ENCODE results near the gene ZFYVE28. TPM values are rescaled to one million over a fixed set of nuclear protein-coding genes. Genes with fewer than 3 reads are reported as not detected.

The ZFYVE28 gene
- total RNA-seq, 1 experiment from 2014 or later: 1.5 TPM

DNA sequence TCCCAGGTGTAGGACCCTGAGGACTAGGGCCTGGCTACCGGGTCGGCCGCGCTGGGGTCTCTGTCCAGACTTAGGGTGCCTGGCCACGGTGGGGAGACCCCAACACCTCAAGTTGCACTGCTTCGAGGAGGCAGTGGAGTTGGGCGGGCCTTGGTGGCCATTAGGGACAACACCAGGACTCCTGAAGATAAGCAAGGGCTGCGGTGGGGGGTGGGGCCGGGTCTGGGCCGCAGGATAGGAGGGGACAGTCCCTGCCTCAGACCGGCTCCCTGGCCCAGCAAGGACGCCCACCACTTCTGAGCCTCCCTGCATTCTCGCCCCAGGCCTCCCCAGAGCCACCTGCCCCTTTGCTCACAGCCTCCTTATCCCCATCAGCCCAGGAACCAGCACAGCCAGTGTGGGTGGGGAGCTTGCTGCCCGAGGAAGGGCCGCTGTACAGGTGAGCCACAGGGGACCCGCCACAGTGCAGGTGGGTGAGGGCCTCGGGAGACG lies 151.1 kb downstream of the ZFYVE28 start:
- no peak overlapping the region for H3K4me3 ChIP-seq
- DNase-seq: no peak
- no peaks in the 10 kb centered on the region for H3K9me3 ChIP-seq
- no peaks in the 10 kb centered on the region for H3K27me3 ChIP-seq
- H3K36me3 ChIP-seq: no peaks in the 10 kb centered on the region

DNA sequence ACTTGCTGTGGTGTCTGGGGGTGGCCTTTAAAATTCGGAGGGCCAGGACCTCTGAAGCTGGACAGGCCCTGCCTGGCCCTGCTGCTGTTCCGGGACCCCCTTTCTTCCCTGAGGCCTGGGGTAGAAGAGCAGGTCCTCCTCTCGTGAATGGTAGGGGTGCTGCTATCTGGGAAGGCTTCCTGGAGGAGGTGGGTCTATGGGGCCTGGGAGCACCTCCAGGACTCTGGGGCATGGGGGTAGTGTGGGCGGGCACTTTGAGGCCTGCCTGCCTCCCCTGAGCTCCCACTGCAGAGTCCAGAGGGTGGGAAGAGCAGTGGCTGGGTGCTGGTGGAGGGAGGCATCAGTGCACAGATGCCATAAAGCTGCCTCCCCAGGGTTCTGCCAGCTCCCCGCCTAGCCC lies 151.6 kb downstream of the ZFYVE28 start:
- no peak for DNase-seq
- Histone ChIP-seq H3K9me3 (no peaks in the 10 kb centered on the region), H3K36me3 (no peaks in the 10 kb centered on the region), H3K27me3 (no peaks in the 10 kb centered on the region), H3K4me3 (no peak overlapping the region)

DNA sequence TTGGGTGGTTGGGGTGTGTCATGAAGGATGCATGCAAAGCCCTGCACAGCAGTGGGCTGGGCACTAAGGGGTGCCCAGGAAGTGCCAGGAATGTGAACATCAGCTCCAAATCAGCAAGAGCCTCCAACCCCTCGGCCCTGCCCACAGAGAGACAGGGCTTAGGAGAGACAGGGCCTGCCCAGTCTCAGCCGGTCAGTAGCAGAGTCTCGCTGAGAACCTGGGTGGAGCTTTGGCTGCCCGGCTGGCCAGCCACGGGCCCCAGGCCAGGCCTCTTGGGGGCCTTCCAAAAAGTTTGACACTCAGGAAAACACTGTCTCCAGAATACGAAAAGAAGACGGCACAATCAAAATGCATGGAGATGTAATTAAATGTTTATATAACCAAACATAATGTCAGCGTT lies 152.3 kb downstream of the ZFYVE28 start:
- Histone ChIP-seq H3K36me3 (no peaks in the 10 kb centered on the region), H3K27me3 (no peaks in the 10 kb centered on the region), H3K9me3 (no peaks in the 10 kb centered on the region), H3K4me3 (no peak overlapping the region)
- DNase-seq: peak; percentile 87

DNA sequence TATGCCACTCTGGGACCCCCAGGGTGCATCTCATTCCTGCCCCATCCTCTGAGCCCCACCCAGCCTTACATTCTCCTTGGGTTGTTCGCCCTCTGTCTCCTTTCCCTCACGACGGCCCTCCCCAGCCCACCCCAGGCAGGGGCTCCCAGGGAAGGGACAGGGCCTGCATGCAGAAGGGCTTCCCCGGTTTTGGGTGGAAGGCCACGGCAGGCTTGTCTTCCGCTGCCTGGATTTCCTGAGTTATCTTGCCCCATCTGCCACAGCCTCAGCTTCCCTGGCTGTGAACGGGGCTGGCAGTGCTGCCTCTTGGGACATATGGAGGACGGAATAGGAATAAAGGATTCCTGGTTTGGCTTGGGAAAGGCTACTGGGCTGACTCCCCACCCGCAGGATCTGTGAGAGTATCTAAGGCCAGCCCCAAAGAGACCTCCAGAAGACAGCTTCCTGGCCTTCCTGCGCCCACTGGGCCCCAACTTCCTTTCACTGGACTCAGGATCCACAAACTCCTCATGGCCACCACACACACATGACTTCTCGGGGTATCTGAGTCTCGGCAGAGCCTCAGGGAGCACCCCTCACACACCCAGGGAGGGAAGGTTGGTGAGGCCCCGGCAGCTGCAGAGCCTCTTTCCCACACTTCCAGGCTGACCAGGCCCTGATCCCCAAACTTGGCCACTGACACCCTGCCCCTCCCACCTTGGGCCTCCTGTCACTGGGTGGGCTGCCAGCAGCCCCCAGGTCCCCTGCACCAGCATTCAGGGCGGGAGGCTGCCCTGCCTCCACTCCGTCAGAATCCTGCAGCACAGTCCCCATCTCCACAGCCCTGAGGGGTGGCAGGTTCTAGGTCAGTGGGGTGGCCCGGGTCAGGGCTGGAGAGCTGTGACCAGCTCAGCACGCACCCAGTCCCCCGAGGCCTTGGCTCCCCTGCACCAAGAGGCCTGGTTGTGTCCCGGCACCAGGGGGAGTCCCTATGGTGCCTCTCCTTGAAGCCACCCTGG lies 153.0 kb downstream of the ZFYVE28 start:
- DNase-seq: no peak
- Histone ChIP-seq H3K9me3 (no peaks in the 10 kb centered on the region), H3K36me3 (no peaks in the 10 kb centered on the region), H3K4me3 (no peak overlapping the region), H3K27me3 (no peaks in the 10 kb centered on the region)

DNA sequence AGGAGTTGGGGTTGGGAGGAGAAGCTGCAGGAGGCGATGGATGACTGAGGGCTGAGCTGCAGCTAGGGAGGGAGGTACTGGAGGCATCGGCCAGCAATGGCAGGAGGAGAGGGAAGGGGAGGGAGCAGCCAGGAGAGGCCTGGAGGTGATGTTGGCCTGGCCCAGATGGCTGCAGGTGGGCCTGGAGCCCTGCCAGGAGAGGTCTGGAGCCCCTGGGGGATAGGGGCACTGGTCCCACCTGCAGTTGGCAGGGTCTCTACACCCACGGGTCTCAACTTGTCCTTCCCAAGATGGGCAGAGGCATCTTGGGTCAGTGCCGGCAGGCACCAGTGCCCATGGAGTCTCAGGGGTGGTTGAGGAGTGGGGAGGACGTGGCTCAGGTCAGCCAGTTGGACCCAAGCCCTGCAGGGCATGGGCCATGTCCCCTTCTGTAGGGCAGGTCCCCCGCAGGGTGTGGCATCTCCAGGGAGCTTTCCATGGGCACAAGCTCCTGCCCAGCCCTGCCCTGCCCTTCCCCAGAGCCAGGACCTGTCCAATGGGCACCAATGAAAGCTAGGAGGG lies 153.9 kb downstream of the ZFYVE28 start:
- Histone ChIP-seq H3K9me3 (no peaks in the 10 kb centered on the region), H3K36me3 (no peaks in the 10 kb centered on the region), H3K27me3 (no peaks in the 10 kb centered on the region), H3K4me3 (no peak overlapping the region)
- no peak for DNase-seq

DNA sequence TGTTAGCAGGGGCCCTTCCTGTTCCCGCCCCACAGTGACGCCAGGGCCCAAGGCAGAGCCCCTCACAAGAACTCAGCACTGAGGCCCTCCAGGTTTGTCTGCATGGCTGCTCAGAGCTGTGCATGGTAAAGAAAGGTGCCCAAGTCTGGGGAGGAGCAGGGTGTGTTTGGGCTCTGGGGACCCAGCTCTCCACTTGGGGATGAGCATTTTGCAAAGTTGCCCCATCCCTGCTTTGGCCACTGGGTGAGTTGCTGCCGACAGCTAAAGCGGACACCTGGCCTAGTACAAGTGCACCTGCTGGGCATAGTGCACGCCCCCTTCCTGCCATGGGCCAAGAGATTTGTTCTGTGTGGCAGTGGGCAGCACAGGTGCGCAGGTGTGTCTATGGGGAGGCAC lies 154.5 kb downstream of the ZFYVE28 start:
- Histone ChIP-seq H3K36me3 (no peaks in the 10 kb centered on the region), H3K4me3 (no peak overlapping the region), H3K27me3 (no peaks in the 10 kb centered on the region), H3K9me3 (no peaks in the 10 kb centered on the region)
- no peak for DNase-seq

DNA sequence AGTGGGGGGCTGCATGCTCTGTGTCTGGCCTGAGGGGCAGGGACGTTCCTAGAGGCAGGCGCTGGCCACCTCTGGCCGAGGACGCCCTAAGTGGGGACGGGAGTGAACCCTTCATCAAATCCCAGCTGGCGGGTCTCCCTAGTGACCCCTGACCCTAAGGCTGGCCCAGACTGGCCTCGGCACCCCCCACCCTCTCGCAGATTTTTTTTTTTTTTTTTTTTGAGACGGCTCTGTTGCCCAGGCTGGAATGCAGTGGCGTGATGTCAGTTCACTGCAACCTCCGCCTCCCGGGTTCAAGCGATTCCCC lies 155.5 kb downstream of the ZFYVE28 start:
- no peaks in the 10 kb centered on the region for H3K27me3 ChIP-seq
- no peak for DNase-seq
- H3K9me3 ChIP-seq: no peaks in the 10 kb centered on the region
- peak overlapping the region; percentile 66 for H3K4me3 ChIP-seq
- H3K36me3 ChIP-seq: no peaks in the 10 kb centered on the region

DNA sequence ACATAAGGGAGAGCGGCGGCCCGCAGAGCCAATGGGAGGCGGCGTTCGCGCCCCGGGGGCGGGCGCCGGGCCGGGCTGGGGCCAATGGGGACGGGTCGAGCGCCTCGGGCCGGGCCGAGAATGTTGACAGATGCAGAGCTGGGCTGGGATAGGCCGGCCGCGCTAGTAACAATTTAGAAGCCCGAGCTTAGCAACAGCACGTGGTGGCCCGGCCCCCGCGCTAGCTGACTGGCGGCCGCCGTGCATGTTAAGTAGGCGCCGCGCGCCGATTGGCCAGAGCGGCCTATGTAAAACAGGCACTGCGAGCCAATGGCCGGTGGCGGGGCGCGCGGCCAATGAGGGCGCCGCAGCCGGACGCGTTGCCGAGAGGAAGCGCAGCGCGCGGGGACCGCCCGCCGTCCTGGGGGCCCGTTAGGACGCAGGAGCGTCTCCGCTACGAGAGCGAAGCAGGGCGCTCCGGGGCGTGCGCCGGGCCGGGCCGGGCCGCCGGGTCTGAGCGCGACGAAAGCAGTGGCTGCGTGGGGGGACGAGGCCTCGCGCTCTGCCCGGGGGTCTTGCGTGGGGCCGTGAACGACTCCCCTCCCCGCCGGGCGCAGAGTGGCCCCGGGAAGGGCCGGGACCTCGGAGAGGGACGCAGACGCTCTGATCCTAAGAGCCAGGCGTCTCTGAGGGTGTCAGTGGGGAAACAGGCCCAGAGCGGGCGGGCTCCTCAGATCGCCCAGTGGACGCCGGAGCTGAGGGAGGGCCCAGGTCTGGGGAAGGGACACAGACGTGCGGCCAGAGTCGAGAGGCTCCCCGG lies 156.1 kb downstream of the ZFYVE28 start:
- Histone ChIP-seq H3K4me3 (peak overlapping the region; percentile 66), H3K27me3 (no peaks in the 10 kb centered on the region), H3K9me3 (no peaks in the 10 kb centered on the region), H3K36me3 (no peaks in the 10 kb centered on the region)
- peak; percentile 99 for DNase-seq

DNA sequence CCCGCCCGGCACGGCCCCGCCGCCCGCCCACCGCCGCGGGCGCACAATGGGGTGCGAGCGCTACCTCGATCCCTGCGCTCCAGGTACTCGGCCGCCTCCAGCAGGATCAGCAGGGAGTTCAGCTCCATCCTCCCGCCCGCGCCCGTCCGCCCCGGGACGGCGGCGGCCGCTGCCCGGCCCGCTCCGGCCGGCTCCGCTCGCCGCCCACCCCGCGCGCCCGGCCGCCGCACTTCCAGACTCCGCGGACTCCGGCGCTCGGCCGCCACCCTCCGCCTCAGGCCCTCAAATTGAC lies 156.6 kb downstream of the ZFYVE28 start, which contains the start of gene MXD4:
Gene MXD4, minus strand, starts transcription at position 257 of the 292 bp plus-strand sequence. Its CDS starts 129 bp downstream, at position 128.
- H3K9me3 ChIP-seq: no peaks in the 10 kb centered on the region
- no peaks in the 10 kb centered on the region for H3K27me3 ChIP-seq

DNA sequence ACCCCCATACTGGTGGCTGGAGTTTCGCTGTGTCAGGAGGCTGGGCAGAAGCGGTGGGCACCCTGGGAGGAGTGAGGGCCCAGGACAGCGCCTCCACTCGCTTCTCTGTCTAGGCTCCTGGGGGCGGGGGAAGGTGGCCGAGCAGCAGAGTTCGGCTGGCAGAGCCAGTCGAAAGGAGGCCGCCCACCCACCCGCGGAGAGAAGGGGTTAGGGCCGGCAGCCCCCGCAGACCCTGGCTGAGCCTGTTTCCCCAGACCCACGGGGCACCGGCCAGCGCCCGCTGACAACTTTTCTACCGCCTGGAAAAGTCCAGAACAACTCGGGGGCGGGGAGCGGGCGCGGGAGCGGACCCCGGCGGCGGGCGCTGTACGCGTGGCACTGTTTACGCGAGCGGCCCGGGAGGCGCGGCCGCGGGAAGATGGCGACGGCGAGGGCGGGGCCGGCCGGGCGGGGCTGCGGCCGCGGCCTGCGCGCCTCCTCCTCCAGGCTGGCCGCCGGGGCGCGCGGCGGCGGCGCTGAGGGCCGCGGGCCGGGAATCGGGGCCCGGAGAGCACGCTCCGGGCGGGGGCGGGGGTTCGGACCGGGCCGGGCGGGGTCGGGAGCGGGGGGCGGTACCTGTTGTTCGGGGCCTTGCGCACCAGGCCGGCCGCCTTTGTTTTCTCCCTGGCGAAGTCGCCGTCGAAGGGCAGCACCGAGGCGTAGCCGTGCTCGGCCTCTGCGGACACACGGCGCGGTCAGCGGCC lies 157.2 kb downstream of the ZFYVE28 start:
- H3K4me3 ChIP-seq: peak overlapping the region; percentile 69
- no peaks in the 10 kb centered on the region for H3K27me3 ChIP-seq
- H3K9me3 ChIP-seq: no peaks in the 10 kb centered on the region
- DNase-seq: peak; percentile 50
- no peaks in the 10 kb centered on the region for H3K36me3 ChIP-seq

More for the DNA sequence above, 156.6 kb downstream of the ZFYVE28 start, which contains the start of gene MXD4:
- no peaks in the 10 kb centered on the region for H3K36me3 ChIP-seq
- no peak for DNase-seq
- peak within 1 kb of the TSS; percentile 69 for H3K4me3 ChIP-seq

DNA sequence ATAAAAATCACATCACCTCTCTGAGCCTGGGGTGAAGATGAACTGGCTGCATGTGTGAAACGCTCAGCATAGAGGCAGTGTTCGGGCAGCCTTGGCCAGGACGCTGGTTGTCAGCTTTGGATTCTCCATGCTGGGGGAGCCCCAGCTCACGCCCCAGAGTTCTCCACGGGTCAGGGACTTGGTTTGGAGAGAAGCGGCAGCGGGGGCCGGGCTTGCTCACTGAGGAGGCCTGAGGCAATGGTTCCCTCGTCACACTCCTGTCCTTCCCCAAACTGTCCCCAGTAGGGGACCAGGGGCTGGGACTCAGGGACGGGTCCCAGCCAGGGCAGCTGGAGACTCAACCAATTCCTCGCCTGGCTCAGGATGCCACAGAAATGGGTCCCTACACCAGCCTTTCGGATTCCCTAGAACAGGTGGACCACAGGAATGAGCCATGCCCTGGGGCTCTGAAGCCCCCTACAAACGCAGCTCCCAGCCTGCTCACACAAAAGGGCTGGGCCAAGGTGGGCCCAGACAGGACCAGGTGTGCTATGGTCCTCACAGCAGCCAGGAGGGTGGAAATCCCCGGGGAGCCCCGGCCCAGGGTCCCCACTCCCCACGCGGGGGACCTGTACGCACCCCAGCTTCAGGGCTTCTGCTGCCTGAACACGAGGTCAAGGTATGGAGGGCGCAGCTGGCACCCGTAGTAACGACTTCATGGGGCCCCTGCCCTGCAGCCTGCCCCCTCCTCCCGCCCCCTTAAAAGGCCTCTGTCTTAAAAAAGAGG lies 157.9 kb downstream of the ZFYVE28 start:
- Histone ChIP-seq H3K36me3 (no peaks in the 10 kb centered on the region), H3K27me3 (no peaks in the 10 kb centered on the region), H3K4me3 (peak overlapping the region; percentile 69), H3K9me3 (no peaks in the 10 kb centered on the region)
- DNase-seq: no peak

DNA sequence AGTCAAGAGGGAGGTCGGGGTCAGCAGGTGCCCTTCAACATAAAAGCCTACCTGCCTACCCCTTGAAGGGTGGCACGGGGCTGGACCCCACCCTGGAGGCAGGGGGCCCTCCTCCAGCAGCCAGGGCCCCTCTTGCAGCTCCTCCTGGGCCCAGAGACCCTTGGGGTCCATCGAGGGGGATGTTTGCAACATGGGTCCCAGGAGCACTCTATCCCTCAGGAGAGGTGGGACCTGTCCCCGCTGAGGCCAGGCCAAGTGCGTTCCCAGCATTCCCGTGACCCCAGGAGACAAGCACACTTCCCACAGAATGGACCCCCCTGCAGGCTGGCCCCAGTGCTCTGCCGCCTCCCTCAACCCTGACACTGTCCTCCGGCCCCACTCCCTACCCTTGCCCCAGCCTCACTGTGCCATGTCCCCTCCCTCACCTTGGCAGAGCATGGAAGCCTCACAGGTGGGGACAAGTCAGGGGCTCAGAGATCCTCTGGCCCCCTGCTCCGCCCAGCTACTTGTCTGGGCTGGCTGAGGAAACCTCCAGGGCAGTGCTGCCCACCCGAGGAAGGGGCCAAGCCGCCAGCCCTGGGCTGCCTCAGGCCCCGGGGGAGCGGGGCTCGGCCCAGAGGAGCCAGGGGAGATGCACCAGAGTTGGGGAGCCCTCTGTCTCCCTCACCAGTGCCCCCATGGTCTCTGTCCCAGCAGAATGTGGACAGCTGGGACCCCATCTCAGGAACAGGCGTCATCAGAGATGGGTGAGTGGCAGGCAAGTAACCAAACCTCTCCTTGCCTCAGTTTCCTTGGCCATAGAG lies 158.7 kb downstream of the ZFYVE28 start:
- H3K27me3 ChIP-seq: no peaks in the 10 kb centered on the region
- H3K4me3 ChIP-seq: no peak overlapping the region
- no peak for DNase-seq
- no peaks in the 10 kb centered on the region for H3K36me3 ChIP-seq
- no peaks in the 10 kb centered on the region for H3K9me3 ChIP-seq

DNA sequence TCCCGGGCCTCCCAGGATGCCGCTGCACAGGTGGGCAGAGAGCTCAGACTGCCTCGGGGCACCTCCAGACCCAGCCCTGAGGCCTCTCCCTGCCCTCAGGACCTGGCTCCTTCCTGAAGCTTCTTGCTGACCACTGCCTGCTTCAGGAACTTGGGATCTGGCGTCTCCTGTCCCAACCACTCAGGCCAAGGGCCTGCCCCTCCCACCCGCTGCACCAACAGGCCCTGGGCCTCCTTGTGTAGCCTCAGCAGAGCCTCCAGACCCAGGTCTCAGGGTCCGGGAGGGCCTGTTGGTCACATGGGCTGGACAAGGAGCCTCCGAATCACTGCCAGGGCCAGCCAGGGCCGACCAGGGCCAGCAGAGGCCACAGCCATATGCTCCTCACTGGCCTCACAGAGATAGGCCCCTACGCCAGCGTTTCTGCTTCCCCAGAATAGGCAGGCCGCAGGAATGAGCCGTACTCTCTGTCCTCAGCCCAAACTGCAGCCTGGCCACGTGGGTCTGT lies 159.4 kb downstream of the ZFYVE28 start:
- DNase-seq: no peak
- no peak overlapping the region for H3K4me3 ChIP-seq

DNA sequence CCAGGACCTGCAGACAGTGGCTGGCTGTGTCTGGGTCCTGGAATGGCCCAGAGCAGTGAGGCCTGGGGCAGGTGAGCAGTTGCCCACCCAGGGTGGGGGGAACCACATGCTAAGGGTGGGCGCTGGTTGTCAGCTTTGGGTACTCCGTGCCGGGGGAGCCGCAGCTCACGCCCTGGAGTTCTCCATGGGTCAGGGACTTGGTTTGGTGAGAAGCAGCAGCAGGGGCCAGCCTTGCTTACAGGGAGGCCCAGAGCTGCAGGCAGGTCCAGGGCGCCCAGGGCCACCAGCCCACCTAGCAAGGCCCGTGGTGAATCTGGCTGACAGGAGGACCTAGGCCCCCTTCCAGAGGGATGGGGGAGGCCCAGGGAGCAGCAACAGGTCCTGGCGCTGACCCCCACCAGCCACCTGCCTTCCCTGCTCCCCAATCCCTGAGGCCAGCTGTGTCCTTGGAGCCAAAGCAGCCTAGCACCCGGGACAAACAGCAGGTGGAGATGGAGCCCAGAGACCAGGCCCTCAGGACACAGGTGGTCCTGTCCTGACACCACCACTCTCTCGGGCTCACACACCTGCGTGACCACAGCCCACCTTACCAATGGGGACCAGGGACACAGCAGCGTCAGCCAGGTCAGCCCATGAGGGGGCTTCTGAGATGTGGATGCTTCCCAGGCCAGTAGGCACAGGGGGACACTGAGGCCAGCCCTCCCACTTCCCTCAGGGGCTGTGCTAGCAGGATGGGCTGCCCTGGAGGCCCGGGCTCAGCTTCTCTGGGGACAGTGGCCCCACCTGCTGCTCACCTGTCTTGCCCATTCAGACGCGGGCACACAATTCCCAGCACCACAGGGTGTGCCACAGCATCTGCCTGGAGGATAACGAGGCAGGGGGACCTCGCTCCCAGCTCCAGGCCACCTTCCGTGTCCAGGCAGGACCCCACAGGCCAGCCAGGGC lies 160.1 kb downstream of the ZFYVE28 start:
- H3K27me3 ChIP-seq: no peaks in the 10 kb centered on the region
- no peak for DNase-seq

More for the DNA sequence above, 159.4 kb downstream of the ZFYVE28 start:
- no peaks in the 10 kb centered on the region for H3K36me3 ChIP-seq
- no peaks in the 10 kb centered on the region for H3K9me3 ChIP-seq
- no peaks in the 10 kb centered on the region for H3K27me3 ChIP-seq

More for the DNA sequence above, 160.1 kb downstream of the ZFYVE28 start:
- no peak overlapping the region for H3K4me3 ChIP-seq
- no peaks in the 10 kb centered on the region for H3K9me3 ChIP-seq
- no peaks in the 10 kb centered on the region for H3K36me3 ChIP-seq
